GM12878 (cell line): ENCODE data around the gene N4BP3. TPM values are rescaled to one million over a fixed set of nuclear protein-coding genes. Genes with fewer than 3 reads are reported as not detected.

Source experiments
- ATF2 ChIP-seq: IDR thresholded peaks from 2 replicates; pipeline ENCODE4 v1.6.1; 2012; ENCODE audit warnings: low read length, inconsistent platforms
- CHD4 ChIP-seq: fragments of 200-600 bp; sonication (generic); IDR thresholded peaks from 2 replicates; pipeline ENCODE4 v1.6.1; 2016; ENCODE audit warnings: mild to moderate bottlenecking
- CREB1 ChIP-seq: IDR thresholded peaks from 2 replicates; pipeline ENCODE4 v1.6.1; 2012; ENCODE audit warnings: low read depth, mild to moderate bottlenecking, inconsistent platforms
- FOXM1 ChIP-seq: IDR thresholded peaks from 2 replicates; pipeline ENCODE4 v1.6.1; 2012; ENCODE audit warnings: low read depth, mild to moderate bottlenecking, inconsistent platforms, low read length, moderate library complexity
- LARP7 ChIP-seq: fragments of 450-650 bp; IDR thresholded peaks from 2 replicates; pipeline ENCODE4 v1.6.1; 2017; ENCODE audit warnings: mild to moderate bottlenecking
- MTA2 ChIP-seq: fragments of 450-650 bp; IDR thresholded peaks from 2 replicates; pipeline ENCODE4 v1.6.1; 2016; ENCODE audit warnings: low read depth, mild to moderate bottlenecking, moderate library complexity
- PML ChIP-seq: IDR thresholded peaks from 2 replicates; pipeline ENCODE4 v1.6.1; 2012; ENCODE audit warnings: low read length, inconsistent platforms
- RUNX3 ChIP-seq: IDR thresholded peaks from 2 replicates; pipeline ENCODE4 v1.6.1; 2012; ENCODE audit warnings: low read length, inconsistent platforms
- SIN3A ChIP-seq: IDR thresholded peaks from 2 replicates; pipeline ENCODE4 v1.6.1; 2012; ENCODE audit warnings: low read depth, low read length, improper control_type of control experiment
- SMAD5 ChIP-seq: IDR thresholded peaks from 2 replicates; pipeline ENCODE4 v1.6.1; 2016; ENCODE audit warnings: antibody characterized with exemption, low read depth
- TCF7 ChIP-seq: IDR thresholded peaks from 2 replicates; pipeline ENCODE4 v1.6.1; 2014; ENCODE audit warnings: antibody characterized with exemption, borderline replicate concordance
- WRNIP1 ChIP-seq: IDR thresholded peaks from 2 replicates; pipeline ENCODE4 v1.6.1; 2011; ENCODE audit warnings: low read depth, low read length, improper control_type of control experiment, borderline replicate concordance
- YY1 ChIP-seq: IDR thresholded peaks from 2 replicates; pipeline ENCODE4 v1.6.1; 2011; ENCODE audit warnings: low read depth, mild to moderate bottlenecking, low read length
- ZBTB11 ChIP-seq: fragments of 450-650 bp; formaldehyde crosslinking; IDR thresholded peaks from 2 replicates; pipeline ENCODE4 v1.5.0; 2022; ENCODE audit warnings: mild to moderate bottlenecking, missing genetic modification characterization
- polyA plus RNA-seq, 11 experiments: library from polyadenylated mRNA; depleted of rRNA in 4 of 11; unstranded in 6 of 11; stranded (reverse) in 5 of 11; fragments of >200 nt; fragmentation: Nextera tagmentation in 4 of 11; fragmentation: Illumina TruSeq in 1 of 11; extraction: Ambion mirVana in 4 of 11; extraction: Trizol in 1 of 11; gene quantifications; 1 replicate in 1 of 11; 2 replicates in 10 of 11; pipeline versions ENCODE4 v1.2.1 to v1.2.3, GENCODE V29; 2011 to 2016; ENCODE audit warnings: inconsistent platforms in 2 of 11, missing spikeins in 2 of 11, low read depth in 1 of 11
- total RNA-seq, 4 experiments: library from RNA; depleted of rRNA in 3 of 4; stranded (reverse); fragments of >200 nt in 3 of 4; fragmentation: Illumina TruSeq in 1 of 4; extraction: Trizol in 1 of 4; gene quantifications; 2 replicates each; pipeline versions ENCODE4 v1.2.1 to v1.2.3, GENCODE V29; 2013 to 2021
- TF ChIP-seq, protein P1 (sequence below): fragments of 450-650 bp; IDR thresholded peaks from 2 replicates; pipeline ENCODE4 v1.6.1; 2017; ENCODE audit warnings: mild to moderate bottlenecking, low read depth, inconsistent platforms; ENCODE audit not compliant: poor library complexity, severe bottlenecking
- TF ChIP-seq, protein P2 (sequence below): fragments of 450-650 bp; IDR thresholded peaks from 2 replicates; pipeline ENCODE4 v1.6.1; 2016; ENCODE audit warnings: mild to moderate bottlenecking, moderate library complexity, borderline replicate concordance
- TF ChIP-seq, protein P3 (sequence below): fragments of 450-650 bp; conservative IDR thresholded peaks from 2 replicates; pipeline ENCODE4 v1.6.1; 2017; ENCODE audit warnings: mild to moderate bottlenecking, moderate library complexity

The N4BP3 gene
- total and polyA plus RNA-seq, 10 of the 15 experiments (the other 5 are each of a cell fraction or from before 2014, with no cell fraction given): 0.06 to 13.0 (median 4.3) TPM

DNA sequence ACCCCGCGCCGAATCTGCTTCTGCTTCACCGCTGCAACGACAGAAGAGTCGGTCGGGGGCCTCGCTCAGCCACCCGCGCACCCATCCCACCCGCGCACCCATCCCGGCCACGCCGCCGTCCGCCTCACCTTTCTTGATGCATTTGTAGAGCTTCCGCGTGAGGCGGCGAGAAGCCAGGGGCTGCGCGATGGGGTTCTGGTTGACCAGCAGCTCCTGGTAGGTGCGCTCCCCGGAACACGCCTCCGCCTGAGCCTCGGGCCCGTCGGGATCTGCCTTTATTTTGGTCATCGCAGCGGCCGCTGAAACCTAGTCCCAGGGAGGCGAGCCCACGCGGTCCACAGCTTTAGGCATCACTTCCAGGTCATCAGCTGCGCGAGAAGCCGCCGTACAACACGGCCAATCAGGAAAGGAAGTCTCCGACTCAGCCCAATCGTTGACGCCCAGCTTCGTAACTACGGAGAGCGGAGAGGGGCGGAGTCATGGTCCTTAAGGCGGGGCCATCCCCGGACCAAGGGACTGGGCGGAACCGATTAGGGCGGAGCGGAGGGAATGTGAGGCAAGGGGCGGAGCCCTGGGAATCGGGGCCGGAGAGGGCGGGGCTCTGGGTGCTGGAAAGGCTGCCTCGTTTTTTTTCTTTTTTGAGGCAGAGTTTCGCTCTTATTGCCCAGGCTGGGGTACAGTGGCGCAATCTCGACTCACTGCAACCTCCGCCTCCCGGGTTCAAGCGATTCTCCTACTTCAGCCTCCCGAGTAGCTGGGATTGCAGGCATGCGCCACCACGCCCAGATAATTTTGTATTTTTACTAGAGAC is 40.4 kb downstream of the N4BP3 start, which contains the start of gene NHP2 (continued):
- TF ChIP-seq ZBTB11 (CRISPR knock-in tag) (no peak), MTA2 (no peak), ATF2 (no peak), PML (no peak), TCF7 (no peak), CREB1 (peak; percentile 98), SMAD5 (no peak), RUNX3 (no peak), YY1 (no peak), FOXM1 (no peak), SIN3A (peak; percentile 86), LARP7 (no peak), WRNIP1 (no peak), CHD4 (no peak)
- TF ChIP-seq, protein P1, sequence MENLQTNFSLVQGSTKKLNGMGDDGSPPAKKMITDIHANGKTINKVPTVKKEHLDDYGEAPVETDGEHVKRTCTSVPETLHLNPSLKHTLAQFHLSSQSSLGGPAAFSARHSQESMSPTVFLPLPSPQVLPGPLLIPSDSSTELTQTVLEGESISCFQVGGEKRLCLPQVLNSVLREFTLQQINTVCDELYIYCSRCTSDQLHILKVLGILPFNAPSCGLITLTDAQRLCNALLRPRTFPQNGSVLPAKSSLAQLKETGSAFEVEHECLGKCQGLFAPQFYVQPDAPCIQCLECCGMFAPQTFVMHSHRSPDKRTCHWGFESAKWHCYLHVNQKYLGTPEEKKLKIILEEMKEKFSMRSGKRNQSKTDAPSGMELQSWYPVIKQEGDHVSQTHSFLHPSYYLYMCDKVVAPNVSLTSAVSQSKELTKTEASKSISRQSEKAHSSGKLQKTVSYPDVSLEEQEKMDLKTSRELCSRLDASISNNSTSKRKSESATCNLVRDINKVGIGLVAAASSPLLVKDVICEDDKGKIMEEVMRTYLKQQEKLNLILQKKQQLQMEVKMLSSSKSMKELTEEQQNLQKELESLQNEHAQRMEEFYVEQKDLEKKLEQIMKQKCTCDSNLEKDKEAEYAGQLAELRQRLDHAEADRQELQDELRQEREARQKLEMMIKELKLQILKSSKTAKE: no peak
- TF ChIP-seq, protein P2, sequence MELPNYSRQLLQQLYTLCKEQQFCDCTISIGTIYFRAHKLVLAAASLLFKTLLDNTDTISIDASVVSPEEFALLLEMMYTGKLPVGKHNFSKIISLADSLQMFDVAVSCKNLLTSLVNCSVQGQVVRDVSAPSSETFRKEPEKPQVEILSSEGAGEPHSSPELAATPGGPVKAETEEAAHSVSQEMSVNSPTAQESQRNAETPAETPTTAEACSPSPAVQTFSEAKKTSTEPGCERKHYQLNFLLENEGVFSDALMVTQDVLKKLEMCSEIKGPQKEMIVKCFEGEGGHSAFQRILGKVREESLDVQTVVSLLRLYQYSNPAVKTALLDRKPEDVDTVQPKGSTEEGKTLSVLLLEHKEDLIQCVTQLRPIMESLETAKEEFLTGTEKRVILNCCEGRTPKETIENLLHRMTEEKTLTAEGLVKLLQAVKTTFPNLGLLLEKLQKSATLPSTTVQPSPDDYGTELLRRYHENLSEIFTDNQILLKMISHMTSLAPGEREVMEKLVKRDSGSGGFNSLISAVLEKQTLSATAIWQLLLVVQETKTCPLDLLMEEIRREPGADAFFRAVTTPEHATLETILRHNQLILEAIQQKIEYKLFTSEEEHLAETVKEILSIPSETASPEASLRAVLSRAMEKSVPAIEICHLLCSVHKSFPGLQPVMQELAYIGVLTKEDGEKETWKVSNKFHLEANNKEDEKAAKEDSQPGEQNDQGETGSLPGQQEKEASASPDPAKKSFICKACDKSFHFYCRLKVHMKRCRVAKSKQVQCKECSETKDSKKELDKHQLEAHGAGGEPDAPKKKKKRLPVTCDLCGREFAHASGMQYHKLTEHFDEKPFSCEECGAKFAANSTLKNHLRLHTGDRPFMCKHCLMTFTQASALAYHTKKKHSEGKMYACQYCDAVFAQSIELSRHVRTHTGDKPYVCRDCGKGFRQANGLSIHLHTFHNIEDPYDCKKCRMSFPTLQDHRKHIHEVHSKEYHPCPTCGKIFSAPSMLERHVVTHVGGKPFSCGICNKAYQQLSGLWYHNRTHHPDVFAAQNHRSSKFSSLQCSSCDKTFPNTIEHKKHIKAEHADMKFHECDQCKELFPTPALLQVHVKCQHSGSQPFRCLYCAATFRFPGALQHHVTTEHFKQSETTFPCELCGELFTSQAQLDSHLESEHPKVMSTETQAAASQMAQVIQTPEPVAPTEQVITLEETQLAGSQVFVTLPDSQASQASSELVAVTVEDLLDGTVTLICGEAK: peak; percentile 79
- TF ChIP-seq, protein P3, sequence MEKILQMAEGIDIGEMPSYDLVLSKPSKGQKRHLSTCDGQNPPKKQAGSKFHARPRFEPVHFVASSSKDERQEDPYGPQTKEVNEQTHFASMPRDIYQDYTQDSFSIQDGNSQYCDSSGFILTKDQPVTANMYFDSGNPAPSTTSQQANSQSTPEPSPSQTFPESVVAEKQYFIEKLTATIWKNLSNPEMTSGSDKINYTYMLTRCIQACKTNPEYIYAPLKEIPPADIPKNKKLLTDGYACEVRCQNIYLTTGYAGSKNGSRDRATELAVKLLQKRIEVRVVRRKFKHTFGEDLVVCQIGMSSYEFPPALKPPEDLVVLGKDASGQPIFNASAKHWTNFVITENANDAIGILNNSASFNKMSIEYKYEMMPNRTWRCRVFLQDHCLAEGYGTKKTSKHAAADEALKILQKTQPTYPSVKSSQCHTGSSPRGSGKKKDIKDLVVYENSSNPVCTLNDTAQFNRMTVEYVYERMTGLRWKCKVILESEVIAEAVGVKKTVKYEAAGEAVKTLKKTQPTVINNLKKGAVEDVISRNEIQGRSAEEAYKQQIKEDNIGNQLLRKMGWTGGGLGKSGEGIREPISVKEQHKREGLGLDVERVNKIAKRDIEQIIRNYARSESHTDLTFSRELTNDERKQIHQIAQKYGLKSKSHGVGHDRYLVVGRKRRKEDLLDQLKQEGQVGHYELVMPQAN: peak; percentile 96
